GM10248 (cell line): ENCODE measurements around the gene HECA.

Experiments
- CTCF ChIA-PET: fragments of 300-600 bp; sonication (Branson Sonifier 250); formaldehyde crosslinking; extraction: SDS; loops from one replicate; lab custom pipeline; 2021; ENCODE audit warnings: antibody characterized with exemption; lab: Yijun Ruan, JAX
- POLR2A ChIA-PET: fragments of 350-650 bp; sonication (Branson Sonifier 250); formaldehyde crosslinking; extraction: SDS; loops from one replicate; lab custom pipeline; 2020; ENCODE audit warnings: antibody characterized with exemption; lab: Yijun Ruan, JAX
- DNase-seq: peaks from one replicate; pipeline ENCODE4 v3.0.0; 2012; ENCODE audit errors: extremely low spot score
- TF ChIP-seq, protein P1 (sequence below): IDR thresholded peaks from 2 replicates; pipeline ENCODE4 v1.5.1; 2012; ENCODE audit warnings: mild to moderate bottlenecking, low read depth; ENCODE audit errors: extremely low read depth, missing control alignments, control extremely low read depth

HECA gene

DNA sequence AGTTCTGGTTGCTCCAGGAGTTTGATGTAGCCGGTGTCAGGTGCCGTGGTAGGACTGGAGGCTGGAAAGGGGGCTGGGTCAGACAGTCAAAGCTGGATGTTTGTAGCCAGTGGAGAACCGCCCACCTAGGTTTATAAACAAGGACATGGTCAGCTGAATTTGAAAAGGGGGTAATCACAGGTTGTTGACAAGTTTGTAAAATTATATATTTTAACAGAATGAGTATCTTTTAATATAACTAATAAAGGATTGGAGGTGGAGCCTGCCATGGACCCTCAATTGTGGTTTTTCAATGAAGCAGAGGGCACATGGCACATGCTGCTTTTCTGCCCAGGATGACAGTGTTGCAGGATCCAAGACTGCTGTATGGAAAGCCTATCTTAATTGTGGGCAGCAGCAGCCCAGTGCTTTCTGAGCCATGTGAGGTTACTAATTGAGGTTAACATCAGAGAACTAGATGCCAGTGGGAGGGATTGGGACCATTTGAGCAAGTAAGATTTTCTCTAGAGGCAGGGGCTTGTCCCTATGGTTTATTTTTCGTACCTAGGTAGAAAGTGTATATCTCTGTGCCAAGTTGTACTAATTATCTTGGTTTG, 9.7 kb downstream of the HECA start:
- POLR2A ChIA-PET: no interaction called here
- CTCF ChIA-PET: interaction anchor here (1.2 to 2.3 kb wide), 6 partner anchors 11 to 329 kb away, joined by 3 to 9 read pairs (median 5); no protein-coding TSS in a partner anchor

DNA sequence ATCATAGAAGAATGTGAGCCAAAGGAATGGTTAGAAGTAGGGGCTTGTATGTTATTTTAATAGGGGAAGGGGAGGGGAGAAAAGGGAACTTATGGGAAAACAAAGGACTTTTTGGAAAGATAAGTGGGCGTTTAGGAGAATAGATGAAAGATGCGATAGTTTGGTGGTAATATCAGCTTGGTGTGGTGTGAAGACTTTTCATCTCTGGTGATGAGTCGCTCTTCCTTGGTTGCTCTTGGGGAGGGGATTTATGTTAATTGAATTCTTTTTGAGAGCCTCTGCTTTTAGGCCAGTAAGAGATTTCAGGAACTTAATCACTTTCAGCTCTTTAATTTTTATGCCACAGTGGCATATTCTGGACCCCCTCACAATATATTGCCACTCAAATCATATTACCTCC, 10.8 kb downstream of the HECA start:
- POLR2A ChIA-PET: no interaction called here
- TF ChIP-seq, protein P1, sequence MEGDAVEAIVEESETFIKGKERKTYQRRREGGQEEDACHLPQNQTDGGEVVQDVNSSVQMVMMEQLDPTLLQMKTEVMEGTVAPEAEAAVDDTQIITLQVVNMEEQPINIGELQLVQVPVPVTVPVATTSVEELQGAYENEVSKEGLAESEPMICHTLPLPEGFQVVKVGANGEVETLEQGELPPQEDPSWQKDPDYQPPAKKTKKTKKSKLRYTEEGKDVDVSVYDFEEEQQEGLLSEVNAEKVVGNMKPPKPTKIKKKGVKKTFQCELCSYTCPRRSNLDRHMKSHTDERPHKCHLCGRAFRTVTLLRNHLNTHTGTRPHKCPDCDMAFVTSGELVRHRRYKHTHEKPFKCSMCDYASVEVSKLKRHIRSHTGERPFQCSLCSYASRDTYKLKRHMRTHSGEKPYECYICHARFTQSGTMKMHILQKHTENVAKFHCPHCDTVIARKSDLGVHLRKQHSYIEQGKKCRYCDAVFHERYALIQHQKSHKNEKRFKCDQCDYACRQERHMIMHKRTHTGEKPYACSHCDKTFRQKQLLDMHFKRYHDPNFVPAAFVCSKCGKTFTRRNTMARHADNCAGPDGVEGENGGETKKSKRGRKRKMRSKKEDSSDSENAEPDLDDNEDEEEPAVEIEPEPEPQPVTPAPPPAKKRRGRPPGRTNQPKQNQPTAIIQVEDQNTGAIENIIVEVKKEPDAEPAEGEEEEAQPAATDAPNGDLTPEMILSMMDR: no peak
- CTCF ChIA-PET: interaction anchor here (1.0 to 2.3 kb wide), 6 partner anchors 8 to 330 kb away, joined by 3 to 9 read pairs (median 5); no protein-coding TSS in a partner anchor
- no peak for DNase-seq

More for the DNA sequence above, 9.7 kb downstream of the HECA start:
- DNase-seq: no peak
- TF ChIP-seq, protein P1: no peak

DNA sequence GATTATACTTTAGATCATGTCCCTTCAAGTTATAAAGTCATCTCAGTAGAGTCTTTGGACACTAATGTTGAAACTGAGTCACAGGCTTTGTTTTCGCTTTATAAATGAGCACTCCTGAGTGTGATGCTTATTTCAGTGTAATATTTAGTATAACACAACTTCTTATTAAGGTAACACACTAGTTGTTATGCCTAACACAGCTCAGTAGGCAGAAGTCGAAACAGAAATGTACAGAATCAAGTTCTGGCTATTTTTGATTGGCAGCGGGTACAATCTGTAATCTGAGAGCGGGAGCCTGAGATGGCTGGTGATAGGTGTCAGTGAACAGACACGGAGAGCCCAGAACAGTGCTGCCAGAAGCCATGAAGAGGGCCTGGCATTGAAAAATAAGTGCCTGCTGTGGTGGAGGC, 11.4 kb downstream of the HECA start:
- TF ChIP-seq, protein P1: no peak
- ChIA-PET CTCF (interaction anchor here (1.0 to 2.3 kb wide), 4 partner anchors 9 to 218 kb away, joined by 3 to 9 read pairs (median 6); no protein-coding TSS in a partner anchor), POLR2A (no interaction called here)
- no peak for DNase-seq

DNA sequence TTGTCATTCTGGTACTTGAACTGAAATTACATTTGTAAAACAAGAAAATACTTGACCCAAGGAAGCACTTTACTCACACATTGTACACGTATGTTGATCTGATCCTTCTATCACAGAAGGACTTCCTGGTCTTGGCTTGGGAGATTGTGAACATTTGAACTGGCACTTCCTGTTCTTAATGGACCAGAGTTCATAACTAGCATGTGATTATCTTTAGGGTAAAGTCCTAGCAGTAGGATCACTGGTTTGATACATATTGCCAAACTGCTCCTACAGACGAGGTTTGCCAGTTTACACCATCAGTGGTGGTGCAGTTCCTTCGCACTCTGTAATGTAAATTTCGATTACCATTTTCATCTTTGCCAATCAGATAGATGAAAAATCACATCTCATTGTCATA, 12.7 kb downstream of the HECA start:
- DNase-seq: no peak
- CTCF ChIA-PET: no interaction called here
- TF ChIP-seq, protein P1: no peak
- POLR2A ChIA-PET: no interaction called here

DNA sequence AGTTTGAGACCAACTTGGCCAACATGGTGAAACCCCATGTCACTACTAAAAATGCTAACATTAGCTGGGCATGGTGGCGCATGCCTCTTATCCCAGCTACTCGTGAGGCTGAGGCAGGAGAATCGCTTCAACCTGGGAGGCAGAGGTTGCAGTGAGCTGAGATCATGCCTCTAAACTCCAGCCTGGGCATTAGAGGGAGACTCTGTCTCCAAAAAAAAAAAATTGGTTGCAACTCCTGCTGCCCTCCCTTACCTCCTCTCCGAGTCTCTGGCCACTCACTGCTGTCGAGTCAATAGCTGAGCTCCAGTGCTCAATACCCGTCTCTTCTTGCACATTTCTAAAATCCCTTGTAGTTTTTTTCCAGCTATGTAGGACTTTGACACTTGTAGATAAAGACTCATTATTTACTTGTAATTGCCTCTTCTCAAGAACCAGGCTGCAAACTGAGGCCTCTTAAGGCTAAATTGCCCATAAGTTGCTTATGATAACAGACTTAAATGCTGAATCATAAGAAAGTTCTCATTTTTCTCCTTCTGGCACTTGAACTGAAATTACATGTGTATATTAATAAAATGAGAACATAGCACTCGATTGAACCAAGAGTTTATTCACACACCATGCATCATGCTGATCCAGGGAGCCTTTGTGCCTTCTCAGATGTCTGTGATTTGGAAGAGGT, 13.8 kb downstream of the HECA start:
- no peak for DNase-seq
- CTCF ChIA-PET: interaction anchor here (0.8 to 1.7 kb wide), 3 partner anchors 11 to 221 kb away, joined by 3 to 5 read pairs (median 3); no protein-coding TSS in a partner anchor
- TF ChIP-seq, protein P1: no peak
- POLR2A ChIA-PET: no interaction called here

DNA sequence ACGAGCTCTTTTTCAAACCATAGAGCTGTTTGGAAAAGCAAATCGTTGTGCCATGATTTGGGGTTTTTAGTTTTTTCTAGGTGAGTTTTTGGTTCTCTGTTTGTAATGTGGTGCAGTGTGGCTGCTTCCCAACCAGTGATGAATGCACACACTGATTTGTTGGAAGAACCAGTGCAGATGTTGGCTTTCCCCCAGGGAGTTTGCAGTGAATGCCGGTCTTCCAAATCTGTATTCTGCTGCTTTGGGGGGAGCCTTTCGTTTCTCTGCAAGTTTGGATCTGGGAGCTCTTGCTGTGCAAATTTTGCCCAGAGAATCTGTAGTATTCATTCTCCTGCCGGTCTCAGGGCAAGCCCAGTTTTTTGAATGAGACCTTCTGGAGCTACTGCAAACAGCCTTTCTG, 14.5 kb downstream of the HECA start:
- TF ChIP-seq, protein P1: no peak
- no peak for DNase-seq
- POLR2A ChIA-PET: no interaction called here
- CTCF ChIA-PET: interaction anchor here (0.8 to 1.7 kb wide), 4 partner anchors 11 to 220 kb away, joined by 3 to 5 read pairs (median 3); no protein-coding TSS in a partner anchor
